CD14-positive monocyte (primary cell): ENCODE results near the gene FGGY. TPM values are rescaled to one million over a fixed set of nuclear protein-coding genes. Genes with fewer than 3 reads are reported as not detected.

ENCODE experiments used
- DNase-seq, 3 donors: peaks; one replicate each; pipeline ENCODE4 v3.0.0-alpha.2; 2011 to 2022
- H2AFZ ChIP-seq: 2 replicates; pipeline ENCODE4 v1.6.0; 2012; ENCODE audit warnings: mild to moderate bottlenecking, low read depth, low read length, inconsistent platforms; ENCODE audit not compliant: insufficient read depth, poor library complexity, severe bottlenecking
- H3K27ac ChIP-seq, 2 donors: 1 replicate in 1 of 2; 2 replicates in 1 of 2; pipeline ENCODE4 v1.5.1; 2012 to 2013; ENCODE audit warnings: low read length in 2 of 2, control low read depth in 1 of 2, inconsistent platforms in 1 of 2, low read depth in 1 of 2, mild to moderate bottlenecking in 1 of 2
- H3K27me3 ChIP-seq, 2 donors: one replicate each; pipeline versions ENCODE4 v1.6.0 to v1.6.1; 2011 to 2013; ENCODE audit warnings: low read length in 2 of 2; ENCODE audit not compliant: control insufficient read depth in 2 of 2, insufficient read depth in 2 of 2
- H3K36me3 ChIP-seq, 2 donors: replicated peaks in 1 of 2; 1 replicate in 1 of 2; 2 replicates in 1 of 2; pipeline versions ENCODE4 v1.5.1 to v1.6.1; 2012 to 2013; ENCODE audit warnings: low read length in 2 of 2, control low read depth in 1 of 2, inconsistent platforms in 1 of 2, mild to moderate bottlenecking in 1 of 2; ENCODE audit not compliant: insufficient read depth in 2 of 2, control insufficient read depth in 1 of 2
- H3K4me1 ChIP-seq, 2 donors: 1 replicate in 1 of 2; 2 replicates in 1 of 2; pipeline versions ENCODE4 v1.5.1 to v1.6.1; 2012 to 2013; ENCODE audit warnings: low read length in 2 of 2, control low read depth in 1 of 2, inconsistent platforms in 1 of 2, mild to moderate bottlenecking in 1 of 2, moderate library complexity in 1 of 2; ENCODE audit not compliant: insufficient read depth in 2 of 2, control insufficient read depth in 1 of 2
- H3K4me2 ChIP-seq: replicated peaks from 2 replicates; pipeline ENCODE3; 2012; ENCODE audit warnings: low read length, moderate library complexity, mild to moderate bottlenecking; ENCODE audit not compliant: poor library complexity, severe bottlenecking; ENCODE audit errors: extremely low read depth
- H3K4me3 ChIP-seq, 3 experiments: fragments of 200-600 bp in 1 of 3; sonication (generic) in 1 of 3; replicated peaks in 1 of 3; 1 replicate in 2 of 3; 2 replicates in 1 of 3; pipeline ENCODE4 v1.5.1; 2011 to 2013; ENCODE audit warnings: low read length in 3 of 3, mild to moderate bottlenecking in 3 of 3, control low read depth in 2 of 3, low read depth in 2 of 3, inconsistent platforms in 1 of 3, moderate library complexity in 1 of 3
- H3K79me2 ChIP-seq: 2 replicates; pipeline ENCODE4 v1.6.0; 2012; ENCODE audit warnings: mild to moderate bottlenecking, control low read depth, inconsistent platforms, low read length, moderate library complexity; ENCODE audit not compliant: insufficient read depth
- H3K9ac ChIP-seq: 2 replicates; pipeline ENCODE4 v1.6.0; 2017; ENCODE audit warnings: low read length, mild to moderate bottlenecking; ENCODE audit not compliant: insufficient read depth, poor library complexity, severe bottlenecking
- H3K9me3 ChIP-seq, 2 donors: replicated peaks in 1 of 2; 1 replicate in 1 of 2; 2 replicates in 1 of 2; pipeline versions ENCODE4 v1.5.1 to v1.6.1; 2012 to 2013; ENCODE audit warnings: low read length in 2 of 2, control low read depth in 1 of 2; ENCODE audit not compliant: control insufficient read depth in 1 of 2, insufficient read depth in 1 of 2
- H4K20me1 ChIP-seq: 2 replicates; pipeline ENCODE4 v1.6.0; 2012; ENCODE audit warnings: mild to moderate bottlenecking, low read length, control low read depth, moderate library complexity; ENCODE audit not compliant: insufficient read depth
- H3K27ac Mint-ChIP-seq, 7 donors: one replicate each; pipeline ENCODE4 v1.8.0; 2020; ENCODE audit warnings: mild to moderate bottlenecking in 7 of 7, mixed read lengths in 7 of 7, moderate library complexity in 6 of 7, inconsistent platforms in 2 of 7
- H3K27me3 Mint-ChIP-seq, 3 donors: one replicate each; pipeline ENCODE4 v1.8.0; 2021 to 2022; ENCODE audit warnings: low read depth in 3 of 3, mild to moderate bottlenecking in 3 of 3, mixed read lengths in 3 of 3, moderate library complexity in 3 of 3, inconsistent platforms in 1 of 3
- H3K36me3 Mint-ChIP-seq, 2 donors: one replicate each; pipeline ENCODE4 v1.8.0; 2020; ENCODE audit warnings: mixed read lengths in 2 of 2, inconsistent platforms in 1 of 2, mild to moderate bottlenecking in 1 of 2
- H3K4me1 Mint-ChIP-seq: one replicate; pipeline ENCODE4 v1.8.0; 2020; ENCODE audit warnings: mild to moderate bottlenecking, mixed read lengths
- H3K4me3 Mint-ChIP-seq, 2 donors: one replicate each; pipeline ENCODE4 v1.8.0; 2020; ENCODE audit warnings: mild to moderate bottlenecking in 2 of 2, mixed read lengths in 2 of 2, moderate library complexity in 1 of 2
- H3K9me3 Mint-ChIP-seq, 7 donors: one replicate each; pipeline ENCODE4 v1.8.0; 2020 to 2022; ENCODE audit warnings: mixed read lengths in 7 of 7, mild to moderate bottlenecking in 6 of 7, moderate library complexity in 6 of 7, inconsistent platforms in 2 of 7
- WGBS: methylation state at CpG from one replicate; pipeline ENCODE4 v1.1.5; 2013; ENCODE audit warnings: missing lambda C conversion rate; ENCODE audit not compliant: insufficient coverage; 5-methylcytosine and 5-hydroxymethylcytosine counted together
- intact Hi-C, 2 donors: fragments of 100-400 bp; cut with micrococcal nuclease; formaldehyde crosslinking; loops; one replicate each; pipeline versions ENCODE4 v1.15.0 to v1.15.1; 2023
- polyA plus RNA-seq, 3 donors: library from polyadenylated mRNA; depleted of rRNA in 1 of 3; unstranded in 2 of 3; stranded (reverse) in 1 of 3; fragments of 300-500 nt in 2 of 3; fragments of >200 nt in 1 of 3; fragmentation: Illumina TruSeq in 2 of 3; gene quantifications; 1 replicate in 2 of 3; 2 replicates in 1 of 3; pipeline ENCODE4 v1.2.3, GENCODE V29; 2012 to 2021
- TF ChIP-seq, protein P1 (sequence below): fragments of 200-600 bp; IDR thresholded peaks from one replicate; pipeline ENCODE4 v1.8.0; 2022; ENCODE audit warnings: antibody characterized with exemption, mild to moderate bottlenecking

FGGY gene
- polyA plus RNA-seq, 3 donors = 2.3 to 4.3 (median 2.9) TPM

GRCh38 chr1:59675936-59676335, 379.0 kb downstream of the FGGY start:
- Mint-ChIP-seq H3K27me3 (peaks cover 0 to 2% (median 0%) of the 10 kb centered on the region in 3 donors), H3K36me3 (peaks cover 3 to 11% of the 10 kb centered on the region in 2 donors)
- WGBS = 94% methylated on average over 2 of the region's 2 CpGs

DNA sequence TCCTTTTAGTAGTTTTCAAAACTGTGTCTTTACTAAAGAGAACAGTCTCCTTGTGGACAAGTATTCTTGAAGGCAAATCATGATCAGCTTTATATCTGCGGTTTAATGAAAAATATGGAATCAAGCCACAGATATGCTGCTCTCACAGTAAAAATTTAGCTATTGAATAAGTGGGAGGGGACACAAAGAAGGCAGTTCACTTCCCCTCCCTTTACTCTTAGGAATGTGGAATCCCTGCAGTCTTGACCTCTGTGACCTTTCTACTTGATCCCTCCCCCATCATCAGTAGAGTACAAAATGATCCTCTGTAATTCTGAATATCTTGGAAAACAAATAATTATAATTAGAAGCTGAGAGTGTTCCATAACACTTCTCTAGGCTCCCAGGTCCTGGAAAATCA, 381.1 kb downstream of the FGGY start:
- no peak overlapping the region for H3K4me2 ChIP-seq
- no peak overlapping the region for H3K9ac ChIP-seq
- Mint-ChIP-seq H3K4me1 (peaks cover 63% of the 10 kb centered on the region), H3K27me3 (no peaks in the 10 kb centered on the region), H3K36me3 (peaks cover 3 to 7% of the 10 kb centered on the region in 2 donors), H3K27ac (no peak overlapping the region), H3K9me3 (peaks cover 0 to 4% (median 0%) of the 10 kb centered on the region in 7 donors), H3K4me3 (no peak overlapping the region)
- TF ChIP-seq, protein P1, sequence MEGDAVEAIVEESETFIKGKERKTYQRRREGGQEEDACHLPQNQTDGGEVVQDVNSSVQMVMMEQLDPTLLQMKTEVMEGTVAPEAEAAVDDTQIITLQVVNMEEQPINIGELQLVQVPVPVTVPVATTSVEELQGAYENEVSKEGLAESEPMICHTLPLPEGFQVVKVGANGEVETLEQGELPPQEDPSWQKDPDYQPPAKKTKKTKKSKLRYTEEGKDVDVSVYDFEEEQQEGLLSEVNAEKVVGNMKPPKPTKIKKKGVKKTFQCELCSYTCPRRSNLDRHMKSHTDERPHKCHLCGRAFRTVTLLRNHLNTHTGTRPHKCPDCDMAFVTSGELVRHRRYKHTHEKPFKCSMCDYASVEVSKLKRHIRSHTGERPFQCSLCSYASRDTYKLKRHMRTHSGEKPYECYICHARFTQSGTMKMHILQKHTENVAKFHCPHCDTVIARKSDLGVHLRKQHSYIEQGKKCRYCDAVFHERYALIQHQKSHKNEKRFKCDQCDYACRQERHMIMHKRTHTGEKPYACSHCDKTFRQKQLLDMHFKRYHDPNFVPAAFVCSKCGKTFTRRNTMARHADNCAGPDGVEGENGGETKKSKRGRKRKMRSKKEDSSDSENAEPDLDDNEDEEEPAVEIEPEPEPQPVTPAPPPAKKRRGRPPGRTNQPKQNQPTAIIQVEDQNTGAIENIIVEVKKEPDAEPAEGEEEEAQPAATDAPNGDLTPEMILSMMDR = no peak
- H2AFZ ChIP-seq = no peak overlapping the region
- intact Hi-C loops = loop anchor here in 1 of 2 donors (10.0 kb wide), 4 partner anchors 123 to 793 kb away; no protein-coding TSS in a partner anchor
- H3K36me3 ChIP-seq = no peaks in the 10 kb centered on the region
- no peaks in the 10 kb centered on the region for H3K27me3 ChIP-seq
- H3K4me1 ChIP-seq = peaks cover 64% of the 10 kb centered on the region in 2 donors
- no peaks in the 10 kb centered on the region for H3K79me2 ChIP-seq
- no peaks in the 10 kb centered on the region for H4K20me1 ChIP-seq
- no CpG with 5 or more reads among the region's 1 CpG for WGBS
- no peak for DNase-seq
- no peak overlapping the region for H3K4me3 ChIP-seq
- H3K27ac ChIP-seq = no peak overlapping the region
- no peaks in the 10 kb centered on the region for H3K9me3 ChIP-seq

More at GRCh38 chr1:59675936-59676335, 379.0 kb downstream of the FGGY start:
- H3K4me3 Mint-ChIP-seq = no peak overlapping the region
- no peak for DNase-seq
- no peak overlapping the region for H3K4me2 ChIP-seq
- H3K4me1 Mint-ChIP-seq = peaks cover 74% of the 10 kb centered on the region
- H2AFZ ChIP-seq = no peak overlapping the region
- no peaks in the 10 kb centered on the region for H3K9me3 ChIP-seq
- H3K9ac ChIP-seq = no peak overlapping the region
- no peaks in the 10 kb centered on the region for H3K27me3 ChIP-seq
- H3K27ac Mint-ChIP-seq = peak overlapping the region in 5 of 7 donors; percentile 31 to 96 (median 94)
- no peaks in the 10 kb centered on the region for H3K36me3 ChIP-seq
- no peaks in the 10 kb centered on the region for H3K79me2 ChIP-seq
- peaks cover 0 to 7% (median 0%) of the 10 kb centered on the region in 7 donors for H3K9me3 Mint-ChIP-seq
- H3K4me1 ChIP-seq = peaks cover 68 to 75% of the 10 kb centered on the region in 2 donors
- intact Hi-C loops = loop anchor here in 1 of 2 donors (10.0 kb wide), 4 partner anchors 121 to 791 kb away; no protein-coding TSS in a partner anchor
- no peak overlapping the region for H3K4me3 ChIP-seq
- TF ChIP-seq, protein P1 = no peak
- H4K20me1 ChIP-seq = no peaks in the 10 kb centered on the region
- peak overlapping the region in 1 of 2 donors; percentile 87 for H3K27ac ChIP-seq
